Posterior vena cava (tissue), 2 donors: ENCODE measurements around the gene FBXO36. TPM values are rescaled to one million over a fixed set of nuclear protein-coding genes. Genes with fewer than 3 reads are reported as not detected.
"Not testable (repeated sequence)": the region's sequence is repeated elsewhere in the genome, so short reads cannot be mapped to it uniquely, and the experiment has no call there.

Experiments
- DNase-seq: peaks from one replicate; pipeline ENCODE4 v3.0.0-alpha.2; 2020; ENCODE audit warnings: low spot score
- intact Hi-C, 2 donors: fragments of 100-400 bp; cut with DNase I; formaldehyde crosslinking; loops; one replicate each; pipeline versions ENCODE4 v1.14.1 to v1.14.2; 2022 to 2023
- total RNA-seq, 2 donors: library from RNA; stranded (reverse); fragmentation: NEBNext Ultra II Directional; extraction: Animal tissue kit (Norgen Biotek cat#: 25700); gene quantifications; one replicate each; pipeline ENCODE4 v1.2.1, GENCODE V29; 2021
- donor health status: DM: yes; HTN: yes; CAD: no.
- donor health status: DM: yes; HTN: yes; CAD: no.

The FBXO36 gene
- total RNA-seq, 2 donors from 2014 or later: 2.2 to 2.6 TPM

DNA sequence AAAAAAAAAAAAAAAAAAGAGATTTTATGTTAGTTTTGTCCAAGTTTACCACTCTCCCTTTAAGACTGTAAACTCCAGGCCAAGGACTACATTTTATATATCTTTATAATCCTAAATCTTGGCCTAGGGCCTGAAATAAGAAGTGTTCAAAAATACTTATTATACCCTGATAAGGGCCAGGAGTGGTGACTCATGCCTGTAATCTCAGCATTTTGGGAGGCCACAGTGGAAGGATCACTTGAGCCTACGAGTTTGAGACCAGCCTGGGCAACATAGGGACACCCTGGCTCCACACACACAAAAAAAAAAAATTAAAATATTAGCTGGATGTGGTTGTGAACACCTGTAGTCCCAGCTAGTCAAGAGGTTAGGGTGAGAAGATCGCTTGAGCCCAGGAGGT, 13.2 kb upstream of the FBXO36 start:
- no peak for DNase-seq
- intact Hi-C loops: no loop called here

DNA sequence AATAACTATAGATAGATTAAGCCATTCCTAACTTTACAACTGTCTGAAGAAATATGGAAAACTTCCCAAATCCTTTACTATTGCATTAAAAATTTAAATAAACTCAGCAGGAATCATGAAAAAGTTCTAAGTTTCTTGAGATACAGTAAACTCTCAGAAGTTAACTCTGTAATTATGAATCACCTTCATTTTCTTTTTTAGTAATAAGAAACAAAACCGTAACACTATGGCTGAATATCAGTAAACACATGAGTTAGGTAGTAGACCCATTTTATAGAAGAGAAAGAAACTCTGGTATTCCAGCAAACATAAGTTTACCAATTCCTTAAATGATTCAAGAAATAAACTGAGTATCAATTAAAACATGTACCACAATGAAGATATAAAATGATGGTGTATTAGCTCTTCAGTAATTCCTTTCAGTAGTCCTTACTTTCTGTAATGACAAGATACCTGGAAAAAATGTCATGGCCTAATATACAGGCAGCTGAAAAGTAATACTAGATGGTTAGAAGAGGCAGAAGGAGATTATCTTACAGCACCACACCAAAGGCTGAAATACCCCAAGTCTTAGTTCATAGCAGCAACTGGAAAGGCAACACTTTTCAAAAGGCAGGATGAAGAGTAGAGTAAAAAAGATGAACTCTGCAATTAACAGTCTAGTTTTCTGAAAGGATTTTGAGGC, 12.0 kb upstream of the FBXO36 start:
- intact Hi-C loops: no loop called here

DNA sequence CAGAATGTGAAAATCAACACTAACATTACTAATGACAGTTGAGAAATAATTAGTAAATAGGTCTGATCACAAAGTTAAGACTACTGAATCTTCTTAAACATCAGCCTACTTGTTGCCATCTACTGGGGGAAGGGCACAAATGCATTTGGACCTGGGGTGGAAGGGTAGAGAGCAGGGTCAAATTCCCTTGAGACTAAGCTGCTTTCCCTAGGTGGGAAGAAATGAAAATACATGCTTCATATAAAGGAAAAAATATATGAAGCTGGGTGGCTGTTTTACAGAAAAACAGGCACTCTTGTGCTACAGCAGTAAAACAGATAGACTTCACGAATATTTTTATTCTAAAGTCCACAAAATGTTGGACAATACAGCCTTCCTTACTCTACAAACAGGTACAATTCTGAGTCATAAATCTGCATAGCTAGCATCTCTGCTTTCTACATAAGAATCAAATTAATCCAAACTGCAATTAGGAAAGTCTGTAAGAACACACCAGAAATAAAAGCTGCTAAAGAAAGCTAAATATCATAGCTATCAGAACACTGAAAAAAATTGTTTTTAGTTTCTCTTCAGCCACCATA, 11.4 kb upstream of the FBXO36 start:
- DNase-seq: no peak
- intact Hi-C loops: no loop called here

More for the DNA sequence above, 12.0 kb upstream of the FBXO36 start:
- no peak for DNase-seq

DNA sequence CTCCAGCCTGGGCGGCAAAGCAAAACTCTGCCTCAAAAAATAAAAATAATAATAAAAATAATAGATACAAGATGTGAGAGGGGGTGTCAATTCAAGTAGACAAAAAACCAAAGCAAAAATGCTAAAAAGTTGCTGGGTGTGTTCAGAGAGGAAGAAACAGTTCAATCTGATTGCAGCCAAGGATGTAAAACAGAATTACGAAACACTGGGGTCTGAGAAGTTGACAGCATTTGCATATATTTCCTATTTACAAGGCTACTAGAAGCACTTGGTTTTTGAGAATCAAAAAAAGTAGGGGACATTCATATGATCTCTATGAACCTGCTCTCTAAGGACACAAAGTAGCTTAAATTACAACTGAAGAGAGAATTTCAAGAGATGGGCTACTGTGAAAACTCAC, 8.1 kb upstream of the FBXO36 start:
- intact Hi-C loops: no loop called here
- no peak for DNase-seq

DNA sequence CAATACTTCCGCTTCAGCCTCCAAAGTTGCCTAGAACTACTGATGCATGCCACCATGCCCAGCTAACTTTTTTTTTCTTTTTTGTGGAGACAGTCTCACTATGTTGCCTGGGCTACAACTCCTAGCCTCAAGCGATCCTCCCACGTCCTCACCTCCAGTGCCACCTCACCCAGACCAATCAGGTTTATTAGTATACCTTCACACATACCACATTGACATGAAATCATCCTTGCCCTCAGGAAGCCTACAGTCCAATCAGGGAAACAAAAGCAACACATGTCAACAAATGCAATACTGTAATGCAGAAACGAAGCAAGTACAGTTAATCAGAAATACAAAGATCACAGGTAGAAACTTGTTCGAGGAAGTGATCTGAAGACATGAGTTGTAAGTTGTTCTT, 4.5 kb upstream of the FBXO36 start:
- intact Hi-C loops: no loop called here
- DNase-seq: no peak

DNA sequence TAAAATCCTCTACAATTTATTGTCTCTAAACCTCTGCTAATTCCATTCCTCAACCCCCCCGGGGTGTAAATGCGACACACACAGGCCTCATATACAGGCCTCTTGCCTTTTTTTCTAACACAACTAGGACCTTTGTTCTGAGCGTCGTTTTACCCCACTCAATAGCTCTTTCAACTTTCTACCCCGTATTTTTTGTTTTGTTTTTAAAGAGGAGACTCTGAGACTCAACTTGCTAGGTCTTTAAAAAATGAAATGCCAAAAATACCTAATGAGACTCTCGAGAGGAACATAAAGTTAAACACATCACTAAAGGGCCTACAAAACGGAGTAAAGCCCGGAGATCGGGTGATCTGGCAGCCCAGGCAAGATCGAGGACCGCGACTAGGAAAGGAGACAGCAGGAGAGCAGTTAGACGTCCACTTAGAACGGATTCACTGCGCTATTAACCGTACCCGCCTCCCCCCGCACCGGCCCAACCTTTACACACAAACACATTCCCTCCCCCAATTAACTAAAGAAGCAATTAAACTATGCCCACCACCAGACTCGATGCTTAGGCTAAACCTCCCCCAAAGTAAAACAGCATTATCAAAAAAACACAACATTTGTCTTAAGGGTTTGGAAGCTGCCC, 2.2 kb upstream of the FBXO36 start:
- intact Hi-C loops: no loop called here
- DNase-seq: no peak

DNA sequence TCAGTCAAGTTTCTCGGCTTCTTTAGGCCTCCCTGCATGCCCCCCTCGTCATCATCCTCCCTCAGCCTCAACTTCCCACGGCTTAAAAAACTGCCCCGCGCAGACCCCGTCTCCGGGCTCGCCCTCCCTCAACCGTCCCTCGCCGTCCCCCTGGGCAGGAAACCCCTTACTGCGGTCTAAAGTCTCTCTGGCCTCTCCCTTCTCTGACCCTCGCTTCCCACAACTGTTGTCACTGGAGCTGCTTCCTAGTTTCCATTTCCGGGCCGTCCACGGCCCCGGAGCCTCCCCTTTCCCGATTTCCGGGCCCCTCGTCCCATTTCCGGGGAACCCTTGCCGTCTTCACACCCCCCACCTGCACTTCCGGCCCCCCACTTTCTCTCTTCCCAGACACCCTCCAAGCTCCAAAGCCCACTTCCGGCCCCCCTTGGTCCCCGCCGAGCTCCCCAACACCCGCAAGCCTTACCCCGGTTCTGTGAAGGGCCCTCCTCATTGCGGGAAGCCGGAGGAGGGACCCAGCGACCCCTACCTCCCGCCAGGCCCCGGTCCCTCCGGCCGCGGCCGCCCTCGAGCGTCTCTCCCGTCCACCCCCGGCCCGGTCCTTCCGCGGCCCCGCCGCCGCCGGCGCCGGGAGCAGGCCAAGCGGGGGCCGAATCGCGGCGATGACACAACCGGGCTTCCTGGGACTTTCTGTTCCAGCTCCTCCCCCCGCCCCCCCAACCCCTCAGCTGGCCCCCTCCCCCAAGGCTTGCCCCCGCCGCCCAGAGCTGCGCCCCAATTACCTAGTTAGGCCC, 1.0 kb upstream of the FBXO36 start:
- intact Hi-C loops: no loop called here
- peak; percentile 92 for DNase-seq

DNA sequence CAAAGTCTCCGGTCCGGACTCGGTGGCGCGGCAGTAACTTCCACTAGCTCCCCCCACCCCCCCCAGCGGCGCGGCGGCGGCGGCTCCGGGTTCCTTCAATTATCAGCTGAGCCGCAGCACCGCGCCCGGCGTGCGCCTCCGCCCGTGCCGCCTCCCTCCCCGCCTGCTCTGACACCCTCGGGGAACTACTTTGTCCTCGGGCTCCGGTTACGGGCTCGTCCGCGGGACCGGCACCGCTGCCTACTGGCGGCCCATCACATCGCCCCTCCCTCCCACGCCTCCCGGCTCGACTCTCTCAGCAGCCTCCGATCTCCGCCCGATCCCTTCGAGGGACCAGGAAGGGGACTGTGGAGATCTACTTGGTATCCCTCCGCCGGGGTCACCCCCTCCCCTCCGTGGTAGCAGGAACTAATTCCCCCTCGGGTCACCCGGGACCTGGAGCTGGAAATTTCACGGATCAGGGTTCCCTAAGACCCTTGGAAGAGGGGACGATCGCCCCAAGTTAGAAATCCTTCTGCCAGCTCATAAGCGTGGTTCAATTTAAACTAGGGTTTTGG, 333 bp upstream of the FBXO36 start, which contains the start of gene TRIP12:
TRIP12 (minus strand) TSS at position 118 of the 557 bp plus-strand sequence. CDS start 41,930 bp downstream, outside the sequence.
- DNase-seq: peak; percentile 97
- intact Hi-C loops: no loop called here

DNA sequence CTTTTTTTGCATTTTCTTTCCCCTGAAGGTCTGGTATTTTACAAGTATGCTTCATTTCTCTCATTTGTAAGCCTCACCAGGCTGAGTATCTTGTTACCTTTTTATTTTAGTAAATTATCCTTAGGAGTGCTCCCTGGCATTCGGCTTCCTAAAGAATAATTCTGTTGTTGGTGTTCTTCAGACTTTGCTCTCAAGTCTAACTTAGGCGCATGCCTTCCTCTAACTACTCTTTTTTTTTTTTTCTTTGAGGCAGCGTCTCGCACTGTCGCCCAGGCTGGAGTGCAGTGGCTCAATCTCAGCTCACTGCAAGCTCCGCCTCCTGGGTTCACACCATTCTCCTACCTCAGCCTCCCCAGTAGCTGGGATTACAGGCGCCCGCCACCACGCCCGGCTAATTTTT, 2.2 kb downstream of the FBXO36 start:
- intact Hi-C loops, DNase-seq: not testable (repeated sequence)

DNA sequence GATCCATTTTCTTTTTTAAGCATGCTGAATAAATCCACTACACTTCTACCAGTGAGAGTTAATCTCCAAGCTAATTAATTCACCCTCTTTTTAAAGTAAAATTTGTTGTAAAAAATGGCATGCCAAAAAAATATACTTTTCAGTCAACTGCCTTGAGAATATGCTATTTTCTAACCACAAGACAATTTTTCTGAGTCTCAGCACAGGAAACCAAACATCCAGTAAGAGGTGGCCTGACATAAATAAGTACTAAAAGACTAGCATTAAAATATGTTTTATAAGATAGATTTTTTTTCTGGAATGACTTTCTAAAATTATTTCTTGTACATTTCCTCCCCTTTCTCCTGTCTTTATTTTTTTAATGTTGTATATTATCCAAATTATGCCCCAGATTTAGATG, 2.9 kb downstream of the FBXO36 start:
- DNase-seq: no peak
- intact Hi-C loops: no loop called here

DNA sequence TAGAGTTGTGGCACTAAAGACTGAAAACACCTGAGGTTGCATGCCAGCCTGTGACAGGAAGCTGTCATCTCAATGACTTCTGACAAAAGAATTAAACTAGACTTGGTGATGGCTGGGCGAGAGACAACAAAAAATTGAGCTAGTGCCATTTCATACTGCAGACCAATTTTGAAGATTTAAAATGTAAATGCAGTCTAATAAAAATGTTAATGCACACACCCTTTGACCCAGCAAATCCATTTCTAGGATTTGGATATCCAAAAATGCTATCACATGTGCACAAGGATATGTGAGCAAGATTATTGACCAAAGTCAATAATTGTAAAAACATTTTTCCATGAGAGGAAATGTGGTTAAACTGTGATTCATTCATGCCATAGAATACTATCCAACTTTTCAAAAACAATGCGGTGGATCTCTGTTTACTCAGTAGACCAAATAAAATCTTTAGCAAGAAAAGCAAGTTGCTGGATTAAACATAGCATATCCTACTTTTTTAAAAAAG, 5.6 kb downstream of the FBXO36 start:
- no peak for DNase-seq
- intact Hi-C loops: no loop called here

DNA sequence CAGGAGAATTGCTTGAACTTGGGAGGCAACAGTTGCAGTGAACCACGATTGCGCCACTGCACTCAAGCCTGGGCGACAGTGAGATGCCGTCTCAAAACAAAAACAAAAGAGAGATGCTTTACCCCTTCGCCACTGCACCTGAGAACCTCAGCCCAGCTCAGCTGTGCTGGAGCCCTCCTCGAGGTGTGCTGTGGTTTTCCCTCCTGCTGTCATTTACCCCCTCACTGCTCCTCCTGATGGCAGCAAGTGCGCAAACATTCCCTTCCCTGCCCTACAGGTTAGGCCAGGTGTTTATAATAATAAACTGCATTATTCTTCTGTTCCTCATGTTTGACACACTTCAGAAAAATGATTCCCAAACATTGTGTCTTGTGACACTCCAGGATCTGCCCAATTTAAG, 8.4 kb downstream of the FBXO36 start:
- intact Hi-C loops: no loop called here
- no peak for DNase-seq

DNA sequence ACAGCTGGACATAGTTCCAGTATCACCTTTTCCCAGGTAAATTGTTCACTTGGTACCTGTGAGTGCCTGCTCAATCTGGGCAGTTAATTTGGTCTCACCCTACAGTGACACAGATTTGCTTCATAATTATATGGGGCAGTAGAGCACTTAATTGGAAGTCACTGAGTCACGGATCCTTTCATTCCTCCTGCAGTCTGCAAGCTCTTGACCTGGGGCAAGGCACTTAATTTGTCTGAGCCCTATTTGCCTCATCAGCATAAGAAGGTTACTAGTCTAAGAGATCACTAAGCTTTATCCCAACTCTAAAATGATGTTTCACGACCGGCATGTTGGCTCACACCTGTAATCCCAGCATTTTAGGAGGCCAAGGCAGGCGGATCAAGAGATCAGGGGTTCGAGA, 8.9 kb downstream of the FBXO36 start:
- DNase-seq: no peak
- intact Hi-C loops: no loop called here

DNA sequence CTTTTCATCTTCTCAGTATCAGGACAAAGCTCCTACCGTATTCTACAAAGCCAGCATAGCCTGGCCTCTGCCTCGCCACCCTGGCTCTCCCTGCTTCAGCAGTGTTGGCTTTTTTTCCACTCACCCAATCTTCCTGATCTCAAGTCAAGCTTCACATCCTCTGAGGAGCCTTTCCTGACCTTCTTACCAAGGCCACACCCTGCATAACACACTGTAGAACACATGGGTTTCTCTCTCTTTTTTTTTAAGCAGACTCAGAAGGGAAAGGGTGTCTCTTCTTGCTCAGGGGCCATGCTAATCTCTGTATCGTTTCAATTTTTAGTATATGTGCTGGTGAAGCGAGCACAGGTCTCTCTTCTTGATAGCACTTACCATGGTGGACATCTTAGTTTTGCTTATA, 15.2 kb downstream of the FBXO36 start:
- DNase-seq: no peak
- intact Hi-C loops: no loop called here

DNA sequence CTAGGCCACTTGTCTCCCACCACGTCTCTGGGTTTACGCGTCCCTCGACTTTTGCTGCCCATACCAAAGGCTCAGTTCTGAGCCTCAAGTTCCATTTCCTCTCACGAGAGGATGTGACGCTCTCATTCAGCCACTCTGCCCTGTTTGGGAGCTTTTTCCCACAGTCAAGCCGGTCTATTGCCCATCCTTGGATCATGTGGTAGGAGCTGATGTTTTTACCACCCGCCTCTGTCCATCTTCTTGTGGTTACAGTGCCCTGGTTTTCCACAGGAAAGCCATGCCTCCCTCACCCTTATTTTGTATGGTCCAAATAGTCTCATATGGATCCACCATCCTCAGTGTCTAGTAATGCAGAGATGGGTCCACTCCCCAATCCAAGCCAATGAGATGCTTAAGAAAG, 20.4 kb downstream of the FBXO36 start:
- DNase-seq: no peak
- intact Hi-C loops: no loop called here

DNA sequence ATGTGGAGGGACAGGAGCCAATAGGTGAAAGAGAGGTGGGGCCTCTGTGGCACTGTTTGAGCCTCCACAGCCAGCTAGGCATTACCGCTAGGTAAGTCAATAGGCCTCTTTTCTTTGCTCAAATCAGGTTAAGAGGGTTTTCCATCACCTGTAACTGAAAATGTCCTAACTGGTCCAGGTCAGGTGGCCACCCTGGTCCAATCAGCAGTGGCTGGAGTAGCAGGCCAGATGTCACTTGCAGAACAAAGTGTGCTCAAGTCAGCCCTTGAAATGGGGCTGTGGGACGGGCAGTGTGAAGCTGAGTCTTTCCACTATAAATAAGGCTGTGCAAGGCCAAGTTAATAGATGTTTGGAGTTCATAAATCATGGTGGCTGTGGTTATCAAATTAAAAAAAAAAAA, 20.9 kb downstream of the FBXO36 start:
- intact Hi-C loops: no loop called here
- DNase-seq: no peak

DNA sequence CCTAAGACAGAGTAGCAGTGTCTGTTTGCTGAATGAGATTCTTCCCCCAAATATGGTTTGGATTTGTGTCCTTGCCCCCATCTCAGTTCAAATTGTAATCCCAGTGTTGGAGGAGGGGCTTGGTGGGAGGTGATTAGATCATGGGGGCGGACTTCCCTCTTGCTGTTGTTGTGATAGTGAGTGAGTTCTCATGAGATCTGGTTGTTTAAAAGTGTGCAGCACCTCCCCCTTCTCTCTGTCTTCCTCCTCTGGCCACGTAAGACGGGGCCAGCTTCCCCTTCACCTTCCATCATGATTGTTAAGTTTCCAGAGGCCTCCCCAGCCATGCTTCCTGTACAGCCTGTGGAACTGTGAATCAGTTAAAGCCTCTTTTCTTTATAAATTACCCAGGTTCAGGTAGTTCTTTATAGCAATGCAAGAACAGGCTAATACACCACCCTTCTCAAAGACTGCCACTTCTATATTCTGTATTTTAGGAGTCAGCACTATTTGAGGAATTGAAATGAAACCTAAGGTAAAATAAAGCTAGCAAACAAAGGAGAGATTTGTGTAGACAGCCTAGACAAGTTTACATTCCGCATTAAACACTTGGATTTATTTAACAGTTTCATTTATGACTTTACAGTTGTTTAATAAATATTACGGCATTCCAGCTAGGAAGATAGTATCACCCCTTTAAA, 21.6 kb downstream of the FBXO36 start:
- DNase-seq: no peak
- intact Hi-C loops: no loop called here

DNA sequence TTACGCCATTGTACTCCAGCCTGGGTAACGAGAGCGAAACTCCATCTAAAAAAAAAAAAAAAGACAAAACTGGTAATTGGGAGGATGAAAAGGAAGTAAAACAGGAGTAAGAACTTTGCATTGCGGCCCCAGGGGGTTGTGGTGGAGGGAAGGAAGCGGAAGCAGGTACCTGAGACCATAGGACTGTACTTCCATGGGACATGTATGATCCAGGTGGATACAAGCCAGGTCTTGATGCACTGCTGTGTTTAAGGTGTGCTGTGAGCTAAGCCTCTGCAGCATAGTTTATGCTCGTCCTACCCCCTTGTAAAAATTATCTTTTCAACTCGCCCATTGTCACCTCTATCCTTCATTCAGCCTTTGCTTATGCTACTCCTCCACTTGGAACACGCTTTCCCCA, 23.7 kb downstream of the FBXO36 start:
- no peak for DNase-seq
- intact Hi-C loops: no loop called here

DNA sequence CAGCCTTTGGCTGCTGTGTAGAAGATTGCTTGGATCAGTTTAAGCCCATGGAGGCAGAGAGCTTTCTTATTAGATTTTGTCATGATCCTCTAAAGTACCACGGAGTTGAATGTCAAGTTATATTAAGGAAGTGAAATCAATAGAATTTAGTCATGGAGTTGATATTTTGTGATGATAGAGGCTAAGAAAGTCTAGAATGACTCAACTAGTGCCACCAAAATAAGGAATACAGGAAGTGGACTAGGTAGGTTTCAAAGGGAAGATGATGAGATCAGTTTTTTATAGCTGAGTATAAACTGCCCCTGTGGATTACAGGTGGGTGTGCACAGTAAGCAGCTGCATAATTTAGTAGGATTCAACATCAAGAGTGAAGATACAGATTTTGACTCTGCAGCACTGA, 25.2 kb downstream of the FBXO36 start:
- intact Hi-C loops: no loop called here
- no peak for DNase-seq
